Erythroblast (primary cell): ENCODE measurements around the gene IL2RA.

Experiments
- GATA1 ChIP-seq: IDR thresholded peaks from 2 replicates; pipeline ENCODE4 v1.6.1; 2011; ENCODE audit warnings: low read depth, mild to moderate bottlenecking, control low read depth, low read length, moderate library complexity
- POLR2A ChIP-seq: IDR thresholded peaks from 2 replicates; pipeline ENCODE4 v1.6.1; 2011; ENCODE audit warnings: mild to moderate bottlenecking, low read length

GRCh38 chr10:5981529-5981928 lies 80.6 kb downstream of the IL2RA start:
- TF ChIP-seq POLR2A (no peak), GATA1 (no peak)
